Kidney (tissue), 14 donors: ENCODE results near the gene HK2. TPM values are rescaled to one million over a fixed set of nuclear protein-coding genes. Genes with fewer than 3 reads are reported as not detected.

Experiments used
- DNase-seq, 5 donors: peaks; one replicate each; pipeline ENCODE4 v3.0.0-alpha.2; 2013 to 2020
- FAIRE-seq: peaks from 2 replicates; lab custom pipeline; 2012; peaks lifted over from hg19 to GRCh38; lab: Jason Lieb, UNC
- H3K27ac ChIP-seq, 2 donors: one replicate each; pipeline ENCODE4 v1.7.0; 2013; ENCODE audit warnings: low read depth in 2 of 2, low read length in 2 of 2, inconsistent platforms in 1 of 2
- H3K27me3 ChIP-seq: one replicate; pipeline ENCODE4 v1.7.1; 2013; ENCODE audit warnings: low read length, inconsistent platforms; ENCODE audit not compliant: control insufficient read depth, insufficient read depth
- H3K36me3 ChIP-seq, 3 donors: one replicate each; pipeline versions ENCODE4 v1.7.0 to v1.7.1; 2013; ENCODE audit warnings: low read length in 3 of 3, control low read depth in 1 of 3, inconsistent platforms in 1 of 3; ENCODE audit not compliant: insufficient read depth in 3 of 3, control insufficient read depth in 2 of 3
- H3K4me1 ChIP-seq, 3 donors: one replicate each; pipeline versions ENCODE4 v1.7.0 to v1.7.1; 2013; ENCODE audit warnings: low read length in 3 of 3, inconsistent platforms in 1 of 3, low read depth in 1 of 3; ENCODE audit not compliant: control insufficient read depth in 2 of 3, insufficient read depth in 2 of 3
- H3K4me3 ChIP-seq, 3 donors: one replicate each; pipeline versions ENCODE4 v1.7.0 to v1.8.1; 2013; ENCODE audit warnings: low read length in 3 of 3, control low read depth in 1 of 3, inconsistent platforms in 1 of 3
- H3K9ac ChIP-seq, 3 donors: one replicate each; pipeline versions ENCODE4 v1.7.0 to v1.7.1; 2013; ENCODE audit warnings: low read length in 3 of 3, control low read depth in 1 of 3, inconsistent platforms in 1 of 3
- H3K9me3 ChIP-seq, 3 donors: one replicate each; pipeline versions ENCODE4 v1.7.0 to v1.7.1; 2013; ENCODE audit warnings: low read length in 3 of 3, control low read depth in 1 of 3, inconsistent platforms in 1 of 3; ENCODE audit not compliant: control insufficient read depth in 2 of 3, insufficient read depth in 1 of 3
- CTCF ChIP-seq: IDR thresholded peaks from 3 replicates; pipeline ENCODE4 v1.5.1; 2012; ENCODE audit warnings: mild to moderate bottlenecking, moderate library complexity, borderline replicate concordance; ENCODE audit not compliant: insufficient read depth; ENCODE audit errors: extremely low read depth
- intact Hi-C: fragments of 100-400 bp; cut with DNase I; formaldehyde crosslinking; loops from one replicate; pipeline ENCODE4 v1.11.1; 2022
- polyA plus RNA-seq: library from polyadenylated mRNA; stranded (reverse); fragments of 350-450 nt; fragmentation: Illumina TruSeq; extraction: RNeasy Lipid Tissue Mini Kit (QIAGEN cat#74804); gene quantifications from one replicate; pipeline ENCODE4 v1.2.3, GENCODE V29; 2014; ENCODE audit warnings: low read depth, low replicate concordance; ENCODE audit not compliant: insufficient read depth
- total RNA-seq: library from RNA; stranded (reverse); fragmentation: NEBNext Ultra II Directional; extraction: Animal tissue kit (Norgen Biotek cat#: 25700); gene quantifications from one replicate; pipeline ENCODE4 v1.2.1, GENCODE V29; 2021
- donor health status: control.
- donor health status: control.
- donor health status: control.
- donor health status: control.
- donor health status: control.
- donor health status: DM: yes; HTN: yes; CAD: no.
- donor health status: Normal renal cell carcinoma (clear cell type).

Gene HK2
- total and polyA plus RNA-seq, 2 donors from 2014 or later = 0.47 to 8.6 TPM

- no peaks in the 10 kb centered on the region for H3K4me1 ChIP-seq
Measured at GRCh38 chr2:74935975-74936391, 102.1 kb downstream of the HK2 start.

GRCh38 chr2:74937221-74937880 is 103.4 kb downstream of the HK2 start:
- Histone ChIP-seq H3K36me3 (no peaks in the 10 kb centered on the region), H3K4me1 (no peaks in the 10 kb centered on the region), H3K27me3 (no peaks in the 10 kb centered on the region), H3K4me3 (no peak overlapping the region), H3K9me3 (no peaks in the 10 kb centered on the region), H3K9ac (no peak overlapping the region), H3K27ac (no peak overlapping the region)
- TF ChIP-seq CTCF = no peak
- DNase-seq (no peak), FAIRE-seq (no peak)
- intact Hi-C loops = no loop called here

More at GRCh38 chr2:74935975-74936391, 102.1 kb downstream of the HK2 start:
- FAIRE-seq = no peak
- H3K36me3 ChIP-seq = no peaks in the 10 kb centered on the region
- H3K9ac ChIP-seq = no peak overlapping the region
- no peak overlapping the region for H3K27ac ChIP-seq
- no peak for DNase-seq
- no peak for TF ChIP-seq CTCF
- H3K27me3 ChIP-seq = no peaks in the 10 kb centered on the region
- H3K9me3 ChIP-seq = no peaks in the 10 kb centered on the region
- no peak overlapping the region for H3K4me3 ChIP-seq
- intact Hi-C loops = no loop called here

- Histone ChIP-seq H3K4me3 (no peak overlapping the region), H3K4me1 (no peaks in the 10 kb centered on the region), H3K9ac (no peak overlapping the region), H3K27me3 (no peaks in the 10 kb centered on the region), H3K36me3 (no peaks in the 10 kb centered on the region), H3K9me3 (no peaks in the 10 kb centered on the region), H3K27ac (no peak overlapping the region)
- FAIRE-seq (no peak), DNase-seq (no peak)
- TF ChIP-seq CTCF = no peak
- intact Hi-C loops = no loop called here
Measured at GRCh38 chr2:74938264-74938663, 104.3 kb downstream of the HK2 start.
